ENCODE measurements around the gene TBC1D12.

Gene TBC1D12

GRCh38 chr10:94428766-94429707 lies 26.7 kb downstream of the TBC1D12 start:
- no peaks in the 10 kb centered on the region for H3K9me2 ChIP-seq (replicated peaks; ENCODE audit: insufficient read depth, low read length)
- TF ChIP-seq CTCF (IDR thresholded peaks at IDR 0.05; ENCODE audit: low read length) = no peak
- no peak for TF ChIP-seq EZH2 (optimal IDR thresholded peaks at IDR 0.05; ENCODE audit: low read depth, low read length)
- no peak for TF ChIP-seq EZH2phosphoT487 (IDR thresholded peaks at IDR 0.05; ENCODE audit: low read length)
- no peaks in the 10 kb centered on the region for H3K27me3 ChIP-seq (replicated peaks; ENCODE audit: insufficient read depth, low read length)
- no peak overlapping the region for H3K9ac ChIP-seq (ENCODE audit: low read length)
- H3F3A ChIP-seq (ENCODE audit: insufficient read depth, low read length) = no peaks in the 10 kb centered on the region
- no peaks in the 10 kb centered on the region for H3K36me3 ChIP-seq (replicated peaks; ENCODE audit: insufficient read depth, low read length)
- no peak overlapping the region for H3K27ac ChIP-seq (ENCODE audit: low read length)
- H3K9me3 ChIP-seq (replicated peaks; ENCODE audit: insufficient read depth, low read length) = no peaks in the 10 kb centered on the region
- no peak overlapping the region for H2AFZ ChIP-seq (ENCODE audit: low read length)
- no peak overlapping the region for H3K4me3 ChIP-seq (ENCODE audit: low read length)
- no peak overlapping the region for H3K4me2 ChIP-seq (ENCODE audit: low read depth, low read length)
- H3K79me2 ChIP-seq (ENCODE audit: low read length) = peaks cover 87% of the 10 kb centered on the region
- DNase-seq = no peak
- H4K20me1 ChIP-seq (ENCODE audit: insufficient read depth, low read length) = no peaks in the 10 kb centered on the region
- H3K4me1 ChIP-seq (ENCODE audit: low read length) = no peaks in the 10 kb centered on the region

GRCh38 chr10:94430701-94431100 lies 28.4 kb downstream of the TBC1D12 start:
- H2AFZ ChIP-seq (ENCODE audit: low read length) = no peak overlapping the region
- no peaks in the 10 kb centered on the region for H3K27me3 ChIP-seq (replicated peaks; ENCODE audit: insufficient read depth, low read length)
- no peaks in the 10 kb centered on the region for H3K36me3 ChIP-seq (replicated peaks; ENCODE audit: insufficient read depth, low read length)
- H3K4me1 ChIP-seq (ENCODE audit: low read length) = no peaks in the 10 kb centered on the region
- no peaks in the 10 kb centered on the region for H3K9me2 ChIP-seq (replicated peaks; ENCODE audit: insufficient read depth, low read length)
- DNase-seq = no peak
- H3F3A ChIP-seq (ENCODE audit: insufficient read depth, low read length) = no peaks in the 10 kb centered on the region
- H3K4me2 ChIP-seq (ENCODE audit: low read depth, low read length) = no peak overlapping the region
- TF ChIP-seq EZH2 (optimal IDR thresholded peaks at IDR 0.05; ENCODE audit: low read depth, low read length) (no peak), CTCF (IDR thresholded peaks at IDR 0.05; ENCODE audit: low read length) (no peak), EZH2phosphoT487 (IDR thresholded peaks at IDR 0.05; ENCODE audit: low read length) (no peak)
- H3K27ac ChIP-seq (ENCODE audit: low read length) = no peak overlapping the region
- no peaks in the 10 kb centered on the region for H3K9me3 ChIP-seq (replicated peaks; ENCODE audit: insufficient read depth, low read length)
- H4K20me1 ChIP-seq (ENCODE audit: insufficient read depth, low read length) = no peaks in the 10 kb centered on the region
- H3K79me2 ChIP-seq (ENCODE audit: low read length) = peaks cover 81% of the 10 kb centered on the region
- H3K4me3 ChIP-seq (ENCODE audit: low read length) = no peak overlapping the region
- H3K9ac ChIP-seq (ENCODE audit: low read length) = no peak overlapping the region

GRCh38 chr10:94432443-94432842 lies 30.1 kb downstream of the TBC1D12 start:
- Histone ChIP-seq H4K20me1 (ENCODE audit: insufficient read depth, low read length) (no peaks in the 10 kb centered on the region), H2AFZ (ENCODE audit: low read length) (no peak overlapping the region), H3K36me3 (replicated peaks; ENCODE audit: insufficient read depth, low read length) (no peaks in the 10 kb centered on the region), H3K79me2 (ENCODE audit: low read length) (peaks cover 81% of the 10 kb centered on the region), H3K4me2 (ENCODE audit: low read depth, low read length) (no peak overlapping the region), H3K9ac (ENCODE audit: low read length) (no peak overlapping the region), H3K4me1 (ENCODE audit: low read length) (no peaks in the 10 kb centered on the region), H3K9me2 (replicated peaks; ENCODE audit: insufficient read depth, low read length) (no peaks in the 10 kb centered on the region), H3K27me3 (replicated peaks; ENCODE audit: insufficient read depth, low read length) (no peaks in the 10 kb centered on the region), H3K9me3 (replicated peaks; ENCODE audit: insufficient read depth, low read length) (no peaks in the 10 kb centered on the region), H3K27ac (ENCODE audit: low read length) (no peak overlapping the region), H3K4me3 (ENCODE audit: low read length) (no peak overlapping the region), H3F3A (ENCODE audit: insufficient read depth, low read length) (no peaks in the 10 kb centered on the region)
- DNase-seq = no peak
- no peak for TF ChIP-seq CTCF (IDR thresholded peaks at IDR 0.05; ENCODE audit: low read length)
- no peak for TF ChIP-seq EZH2 (optimal IDR thresholded peaks at IDR 0.05; ENCODE audit: low read depth, low read length)
- no peak for TF ChIP-seq EZH2phosphoT487 (IDR thresholded peaks at IDR 0.05; ENCODE audit: low read length)

All from MM.1S (cell line).